ENCODE measurements around the gene SLC38A5. TPM values are rescaled to one million over a fixed set of nuclear protein-coding genes. Genes with fewer than 3 reads are reported as not detected.

SLC38A5 gene
- polyA plus RNA-seq, 2 of the 4 experiments (the other 2 are of a cell fraction) = 0.32 to 0.36 TPM

GRCh38 chrX:48468693-48469691 is 1.1 kb downstream of the SLC38A5 start:
- H3K4me2 ChIP-seq = no peak overlapping the region
- ChIA-PET CTCF (no interaction called here), POLR2A (no interaction called here)
- H3K9me3 ChIP-seq = no peaks in the 10 kb centered on the region
- FAIRE-seq (no peak), DNase-seq (ENCODE audit: low read depth in 1 of 2, low spot score in 1 of 2) (no peak), ATAC-seq (no peak)
- H3K4me3 ChIP-seq = no peak overlapping the region
- TF ChIP-seq MAFK (IDR thresholded peaks at IDR 0.05; ENCODE audit: partially characterized antibody) (no peak), EHMT2 (IDR thresholded peaks at IDR 0.05; ENCODE audit: low read depth) (no peak), SREBF2 (IDR thresholded peaks at IDR 0.05) (no peak)
- H3K27ac ChIP-seq = no peak overlapping the region
- no peaks in the 10 kb centered on the region for H3K4me1 ChIP-seq
- WGBS (ENCODE audit: missing lambda C conversion rate) = 53% methylated on average over 14 of the region's 23 CpGs

GRCh38 chrX:48468247-48468671 is 1.8 kb downstream of the SLC38A5 start:
- TF ChIP-seq ZNF302 (CRISPR knock-in tag; IDR thresholded peaks at IDR 0.05) (no peak), BCL3 (IDR thresholded peaks at IDR 0.05) (no peak), NFE2L2 (conservative IDR thresholded peaks at IDR 0.05; ENCODE audit: low read length) (no peak), MYC (IDR thresholded peaks at IDR 0.05; ENCODE audit: borderline replicate concordance, low read length) (no peak), EP300 (IDR thresholded peaks at IDR 0.05) (no peak), ATOH8 (CRISPR knock-in tag; IDR thresholded peaks at IDR 0.05; ENCODE audit: low read depth) (no peak), POLR2A (IDR thresholded peaks at IDR 0.05; ENCODE audit: low read length) (no peak), HMGXB4 (CRISPR knock-in tag; IDR thresholded peaks at IDR 0.05; ENCODE audit: borderline replicate concordance) (no peak), BHLHE40 (IDR thresholded peaks at IDR 0.05; ENCODE audit: low read depth, low read length) (no peak), SMC3 (IDR thresholded peaks at IDR 0.05) (no peak), ZC3H11A (IDR thresholded peaks at IDR 0.05) (no peak)
- POLR2A ChIA-PET = no interaction called here
- H3K4me3 ChIP-seq = no peak overlapping the region
- no peak overlapping the region for H3K4me2 ChIP-seq
- 32% methylated on average over 7 of the region's 18 CpGs for WGBS (ENCODE audit: missing lambda C conversion rate)
- H3K4me1 ChIP-seq = no peaks in the 10 kb centered on the region
- DNase-seq (ENCODE audit: low read depth in 1 of 2, low spot score in 1 of 2) (no peak), FAIRE-seq (no peak), ATAC-seq (no peak)
- no peaks in the 10 kb centered on the region for H3K9me3 ChIP-seq
- no peak overlapping the region for H3K27ac ChIP-seq
- CTCF ChIA-PET = no interaction called here

GRCh38 chrX:48467281-48467761 is 2.7 kb downstream of the SLC38A5 start:
- no peak for TF ChIP-seq ESRRA (IDR thresholded peaks at IDR 0.05; ENCODE audit: borderline replicate concordance, low read length)
- TF ChIP-seq CHD4 (IDR thresholded peaks at IDR 0.05; ENCODE audit: borderline replicate concordance) = no peak
- TF ChIP-seq RNF2 (IDR thresholded peaks at IDR 0.05; ENCODE audit: borderline replicate concordance, low read depth) = no peak
- no peak for TF ChIP-seq MAZ (IDR thresholded peaks at IDR 0.05; ENCODE audit: borderline replicate concordance, low read depth, low read length)
- no peak for TF ChIP-seq MAFK (IDR thresholded peaks at IDR 0.05; ENCODE audit: partially characterized antibody)
- TF ChIP-seq FOXS1 (CRISPR knock-in tag; IDR thresholded peaks at IDR 0.05) = no peak
- no peak for TF ChIP-seq TFCP2L1 (CRISPR knock-in tag; IDR thresholded peaks at IDR 0.05)
- no peak for TF ChIP-seq CHD2 (IDR thresholded peaks at IDR 0.05; ENCODE audit: low read length, partially characterized antibody)
- no peak for TF ChIP-seq GATA3 (IDR thresholded peaks at IDR 0.05; ENCODE audit: borderline replicate concordance)
- no peak for TF ChIP-seq JUNB (IDR thresholded peaks at IDR 0.05)
- TF ChIP-seq EHF (CRISPR knock-in tag; IDR thresholded peaks at IDR 0.05) = no peak
- TF ChIP-seq MAX (IDR thresholded peaks at IDR 0.05) = no peak
- TF ChIP-seq KDM1A (IDR thresholded peaks at IDR 0.05; ENCODE audit: low read depth) = no peak
- TF ChIP-seq NPAS2 (CRISPR knock-in tag; IDR thresholded peaks at IDR 0.05; ENCODE audit: borderline replicate concordance) = no peak
- no peak for TF ChIP-seq HDAC2 (IDR thresholded peaks at IDR 0.05)
- TF ChIP-seq ELK1 (IDR thresholded peaks at IDR 0.05; ENCODE audit: low read depth, low read length) = no peak
- no peak for TF ChIP-seq CEBPB (IDR thresholded peaks at IDR 0.05)
- H3K27ac ChIP-seq = no peak overlapping the region

More at GRCh38 chrX:48467281-48467761, 2.7 kb downstream of the SLC38A5 start:
- DNase-seq (ENCODE audit: low read depth in 1 of 2, low spot score in 1 of 2) (no peak), ATAC-seq (no peak; a peak in 2 of 6 replicates), FAIRE-seq (no peak)
- 77% methylated on average over 10 of the region's 10 CpGs for whole genome bisulfite sequencing (ENCODE audit: missing lambda C conversion rate)
- ChIA-PET POLR2A (no interaction called here), CTCF (interaction anchor here (0.6 kb wide), 1 partner anchor 34 kb away, joined by 5 read pairs; no protein-coding TSS in a partner anchor)
- Histone ChIP-seq H3K4me2 (no peak overlapping the region), H3K4me1 (no peaks in the 10 kb centered on the region), H3K4me3 (no peak overlapping the region), H3K9me3 (no peaks in the 10 kb centered on the region)

Data from A549 (cell line).